Renal cortex interstitium (tissue), 11 donors: Measurements from ENCODE around the gene GLRB. TPM values are rescaled to one million over a fixed set of nuclear protein-coding genes. Genes with fewer than 3 reads are reported as not detected.
"Not testable (repeated sequence)": the region's sequence is repeated elsewhere in the genome, so short reads cannot be mapped to it uniquely, and the experiment has no call there.

Source experiments
- DNase-seq, 11 donors: peaks; one replicate each; pipeline ENCODE4 v3.0.0-alpha.2; 2013; ENCODE audit warnings: low read depth in 9 of 11, low spot score in 4 of 11; ENCODE audit errors: extremely low read depth in 1 of 11
- polyA plus RNA-seq, 3 donors: library from polyadenylated mRNA; unstranded; fragments of 120-200 nt; gene quantifications; one replicate each; pipeline ENCODE4 v1.2.1, GENCODE V29; 2013; ENCODE audit not compliant: insufficient read length in 3 of 3

GLRB gene
- polyA plus RNA-seq, 3 donors: 13.0 to 16.5 (median 13.4) TPM

- DNase-seq: no peak
Measured at GRCh38 chr4:157104541-157104940, 28.6 kb downstream of the GLRB start.

- no peak for DNase-seq
Measured at GRCh38 chr4:157114671-157115070, 38.7 kb downstream of the GLRB start.

- no peak for DNase-seq
Measured at GRCh38 chr4:157115613-157116335, 39.8 kb downstream of the GLRB start.

GRCh38 chr4:157121401-157121800, 45.5 kb downstream of the GLRB start:
- DNase-seq: no peak

GRCh38 chr4:157127571-157127970, 51.6 kb downstream of the GLRB start:
- no peak for DNase-seq

GRCh38 chr4:157128395-157128794, 52.4 kb downstream of the GLRB start:
- peak in 1 of 11 donors; percentile 2 for DNase-seq

- DNase-seq: no peak
Measured at GRCh38 chr4:157141976-157142375, 66.0 kb downstream of the GLRB start.

- no peak for DNase-seq
Measured at GRCh38 chr4:157143369-157143768, 67.4 kb downstream of the GLRB start.

GRCh38 chr4:157151711-157152110, 75.8 kb downstream of the GLRB start:
- DNase-seq: no peak

GRCh38 chr4:157165935-157166610, 90.1 kb downstream of the GLRB start:
- no peak for DNase-seq

GRCh38 chr4:157170321-157170720, 94.4 kb downstream of the GLRB start:
- DNase-seq: no peak

GRCh38 chr4:157172011-157172410, 96.1 kb downstream of the GLRB start:
- DNase-seq: no peak

- DNase-seq: not testable (repeated sequence)
Measured at GRCh38 chr4:157180268-157180667, 104.3 kb downstream of the GLRB start.

GRCh38 chr4:157184300-157184699, 108.3 kb downstream of the GLRB start:
- DNase-seq: no peak

GRCh38 chr4:157185363-157185762, 109.4 kb downstream of the GLRB start:
- no peak for DNase-seq

GRCh38 chr4:157195374-157195773, 119.4 kb downstream of the GLRB start:
- DNase-seq: no peak

- no peak for DNase-seq
Measured at GRCh38 chr4:157196046-157196445, 120.1 kb downstream of the GLRB start.

GRCh38 chr4:157204634-157205244, 128.8 kb downstream of the GLRB start:
- no peak for DNase-seq

- no peak for DNase-seq
Measured at GRCh38 chr4:157217708-157218107, 141.8 kb downstream of the GLRB start.

- no peak for DNase-seq
Measured at GRCh38 chr4:157219711-157220370, 143.9 kb downstream of the GLRB start.
